HG02623 (cell line): Measurements from ENCODE around the gene PCDH15.

Experiments used
- ATAC-seq: cut with Tn5 transposase; IDR thresholded peaks from one replicate; pipeline ENCODE4 v1.9.1; 2021; ENCODE audit warnings: moderate library complexity; ENCODE audit not compliant: unreplicated experiment

The PCDH15 gene

GRCh38 chr10:54708591-54708990 lies 92.4 kb downstream of the PCDH15 start:
- ATAC-seq = no peak

GRCh38 chr10:54708021-54708420 lies 93.0 kb downstream of the PCDH15 start:
- ATAC-seq = no peak

DNA sequence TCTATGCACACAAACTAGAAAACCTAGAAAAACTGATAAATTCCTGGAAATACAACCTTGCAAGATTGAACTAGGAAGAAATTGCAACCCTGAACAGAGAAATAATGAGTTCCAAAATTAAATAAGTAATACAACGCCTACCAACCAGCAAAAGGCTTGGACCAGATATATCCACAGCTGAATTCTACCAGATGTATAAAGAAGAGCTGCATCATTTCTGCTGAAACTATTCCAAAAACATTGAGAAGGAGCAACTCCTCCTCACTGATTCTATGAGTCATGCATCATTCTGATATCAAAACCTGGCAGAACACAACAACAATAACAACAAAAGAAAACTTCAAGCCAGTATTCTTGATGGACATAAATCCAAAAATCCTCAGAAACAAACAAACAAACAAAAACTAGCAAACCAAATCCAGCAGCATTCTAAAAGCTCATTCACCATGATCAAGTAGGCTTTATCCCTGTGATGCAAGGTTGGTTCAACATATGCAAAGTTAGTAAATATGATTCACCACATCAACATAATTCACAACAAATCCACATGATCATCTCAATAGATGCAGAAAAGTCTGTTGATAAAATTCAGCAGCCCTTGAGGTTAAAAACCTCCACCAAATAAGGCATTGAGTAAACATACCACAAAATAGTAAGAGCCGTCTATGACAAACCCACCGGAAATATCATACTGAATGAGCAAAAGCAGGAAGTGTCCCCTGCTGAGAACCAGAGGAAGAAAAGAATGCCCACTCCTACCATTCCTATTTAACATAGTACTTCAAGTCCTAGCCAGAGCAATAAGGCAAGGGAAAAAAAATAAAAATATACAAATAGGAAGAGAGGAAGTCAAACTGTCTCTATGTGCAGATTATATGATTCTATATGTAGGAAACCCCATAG lies 98.2 kb downstream of the PCDH15 start:
- ATAC-seq = no peak

DNA sequence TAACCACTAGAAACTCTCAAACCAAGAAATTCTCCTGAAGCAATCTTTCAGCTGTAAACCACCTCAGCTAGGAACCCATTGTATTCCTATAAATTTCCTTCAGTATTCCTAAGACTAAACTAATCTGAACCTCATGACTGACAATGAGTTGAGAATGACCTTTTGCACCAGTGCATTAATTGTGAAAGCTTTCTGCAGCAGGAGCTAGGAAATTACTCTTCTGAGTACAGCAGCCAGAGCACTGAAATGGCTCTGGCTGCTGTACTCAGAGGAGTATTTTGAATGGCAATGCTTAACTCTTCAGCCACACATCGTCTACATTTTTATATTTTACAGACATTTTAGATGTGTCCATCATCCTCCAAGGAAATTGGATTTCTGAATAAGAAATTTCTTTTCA lies 109.7 kb downstream of the PCDH15 start:
- no peak for ATAC-seq

- no peak for ATAC-seq
Measured at GRCh38 chr10:54682554-54682953, 118.5 kb downstream of the PCDH15 start.

DNA sequence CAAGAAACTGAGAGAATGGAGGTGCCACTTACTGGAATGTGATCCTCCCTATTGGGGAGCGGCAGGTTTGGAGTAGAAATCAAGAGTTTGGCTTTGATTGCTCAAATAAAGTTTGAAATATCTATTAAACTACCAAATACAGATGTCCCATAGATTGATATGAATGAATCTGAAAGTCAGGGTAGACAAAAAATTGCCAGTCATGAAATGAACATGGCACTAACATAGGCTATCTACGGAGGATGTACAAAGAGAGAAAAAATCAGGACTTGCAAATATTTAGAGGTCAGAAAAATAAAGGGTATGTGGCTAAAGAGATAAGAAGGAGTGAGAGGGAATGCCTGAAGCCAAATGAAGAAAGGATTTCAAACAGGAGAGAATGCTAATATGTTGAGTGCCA lies 119.9 kb downstream of the PCDH15 start:
- no peak for ATAC-seq

- ATAC-seq = no peak
Measured at GRCh38 chr10:54667136-54667535, 133.9 kb downstream of the PCDH15 start.

- no peak for ATAC-seq
Measured at GRCh38 chr10:54666192-54666591, 134.8 kb downstream of the PCDH15 start.

DNA sequence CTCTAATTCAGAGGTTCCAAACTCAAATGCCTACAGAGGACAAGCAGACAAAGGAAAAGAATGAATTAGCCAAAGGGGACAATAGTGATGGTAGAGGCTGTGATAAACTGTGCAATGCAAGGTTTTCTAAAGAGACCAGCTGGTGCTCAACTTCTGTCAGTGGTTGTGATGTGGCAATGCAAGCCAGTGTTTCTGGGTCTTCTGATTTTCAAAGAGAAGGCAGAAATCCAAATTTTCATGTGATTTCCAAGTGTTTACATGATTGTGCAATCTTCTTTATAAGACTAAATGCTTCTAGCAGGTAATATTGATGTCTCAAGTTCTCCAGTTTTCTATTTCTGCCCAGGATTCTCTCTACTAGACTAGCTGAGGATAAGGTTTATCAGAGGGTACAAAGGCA lies 135.9 kb downstream of the PCDH15 start:
- no peak for ATAC-seq

- ATAC-seq = no peak
Measured at GRCh38 chr10:54660397-54660796, 140.6 kb downstream of the PCDH15 start.

DNA sequence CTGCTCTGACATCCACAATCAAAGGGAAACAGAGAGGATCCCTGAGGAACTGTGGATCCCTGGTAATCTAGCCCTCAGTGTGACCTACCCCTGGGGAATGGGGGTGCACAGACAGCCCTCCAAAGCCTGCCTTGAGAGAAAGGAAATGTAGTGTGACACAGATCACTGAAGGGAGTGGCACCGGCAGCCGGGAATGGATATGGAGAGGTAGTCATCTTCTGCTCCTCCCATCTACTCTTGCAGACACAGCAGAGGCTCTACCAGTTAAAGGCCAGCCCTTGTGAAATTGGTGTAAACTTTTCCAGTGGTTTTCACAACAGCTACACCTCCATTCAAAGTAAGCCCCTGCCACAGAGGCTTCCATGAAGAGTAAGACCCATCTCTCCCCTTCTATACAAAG lies 144.4 kb downstream of the PCDH15 start:
- no peak for ATAC-seq

DNA sequence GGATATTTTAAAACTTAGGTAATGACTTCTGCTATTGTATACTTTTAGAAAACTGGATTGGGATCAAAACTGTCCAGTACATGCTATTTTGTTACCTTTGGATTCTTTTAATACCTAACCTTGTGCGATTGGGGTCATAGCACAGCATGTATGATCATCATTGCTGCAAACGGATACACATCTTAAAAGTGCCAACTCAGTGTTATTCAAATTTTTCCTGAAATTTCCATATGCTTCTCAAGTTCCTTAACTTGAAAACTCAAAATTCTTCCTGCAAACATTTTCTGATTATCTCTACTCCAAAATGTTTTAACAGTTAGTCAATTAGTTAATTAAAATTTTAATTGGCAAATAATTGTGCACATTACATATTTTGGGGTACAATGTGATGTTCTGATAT lies 147.5 kb downstream of the PCDH15 start:
- ATAC-seq = no peak

- ATAC-seq = no peak
Measured at GRCh38 chr10:54650547-54650946, 150.5 kb downstream of the PCDH15 start.

GRCh38 chr10:54622017-54622416 lies 179.0 kb downstream of the PCDH15 start:
- no peak for ATAC-seq

- ATAC-seq = no peak
Measured at GRCh38 chr10:54620352-54620751, 180.7 kb downstream of the PCDH15 start.

GRCh38 chr10:54614072-54614471 lies 187.0 kb downstream of the PCDH15 start:
- ATAC-seq = no peak

DNA sequence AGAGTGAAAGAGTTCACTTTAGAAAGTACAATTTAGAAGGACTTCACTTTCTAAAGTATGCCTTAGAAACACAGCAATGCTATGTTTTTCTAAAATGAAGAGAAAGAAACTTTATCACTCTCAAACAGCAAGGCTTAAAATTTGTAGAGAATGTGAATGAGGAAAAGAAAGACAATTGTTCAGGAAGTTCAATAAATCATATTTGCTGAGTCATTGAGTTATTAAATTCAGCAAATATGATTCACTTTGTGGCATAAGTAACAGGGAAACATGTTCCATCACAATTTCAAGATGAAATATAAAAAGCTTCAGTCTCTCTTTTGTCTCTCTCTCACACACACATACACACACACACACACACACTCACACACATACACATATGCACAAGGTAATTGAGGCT lies 187.9 kb downstream of the PCDH15 start:
- ATAC-seq = no peak

DNA sequence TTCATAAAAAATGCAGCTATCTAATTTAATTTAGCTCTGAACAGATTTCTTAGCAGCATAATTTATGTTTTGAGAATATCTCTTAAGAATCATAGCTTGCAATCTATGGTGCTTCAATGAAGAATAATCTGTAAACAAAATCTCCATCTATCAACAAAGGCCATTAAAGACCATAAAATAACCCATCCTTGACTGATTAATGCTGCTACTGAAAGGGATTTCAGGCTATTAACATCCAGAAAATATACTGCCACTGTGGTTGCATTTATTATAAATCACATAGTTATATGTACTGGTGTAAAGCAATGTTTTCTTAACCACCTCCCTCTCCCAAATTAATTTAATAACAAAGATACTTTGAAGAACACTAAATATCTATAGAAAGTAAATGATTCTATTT lies 191.6 kb downstream of the PCDH15 start:
- ATAC-seq = no peak

DNA sequence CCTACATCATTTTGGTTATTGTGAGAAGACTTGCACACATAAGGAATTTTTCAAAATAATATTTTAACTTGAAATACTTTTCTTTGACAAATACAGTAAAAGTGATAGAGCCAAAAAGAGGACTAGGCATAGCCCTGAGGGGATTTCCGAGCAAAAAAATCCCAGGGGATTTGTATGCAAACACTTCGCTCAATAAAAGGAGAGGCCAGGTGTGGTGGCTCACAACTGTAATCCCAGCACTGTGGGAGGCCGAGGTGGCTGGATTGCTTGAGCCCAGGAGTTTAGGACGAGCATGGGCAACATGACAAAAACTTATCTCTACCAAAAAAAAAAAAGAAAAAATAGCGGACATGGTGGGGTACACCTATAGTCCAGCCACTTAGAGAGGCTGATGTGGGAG lies 193.0 kb downstream of the PCDH15 start:
- ATAC-seq = no peak

- ATAC-seq = no peak
Measured at GRCh38 chr10:54594289-54594688, 206.7 kb downstream of the PCDH15 start.

DNA sequence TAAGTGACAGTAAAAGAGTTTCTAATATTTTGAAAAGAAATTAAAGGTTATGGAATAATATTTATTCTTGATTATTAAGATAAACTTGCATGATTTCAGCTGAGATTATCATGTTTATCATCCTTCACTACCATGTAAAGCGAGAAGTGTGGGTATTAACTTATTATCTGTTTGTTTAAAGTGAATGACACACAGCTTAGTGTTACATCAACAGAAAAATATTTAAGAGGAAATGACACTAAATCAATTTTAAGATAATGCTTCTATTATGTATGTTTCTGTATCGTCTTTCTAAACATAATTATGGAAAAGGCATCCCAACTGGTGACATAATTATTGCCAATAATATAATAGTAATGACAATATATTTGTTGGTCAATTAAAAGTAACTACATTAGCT lies 213.1 kb downstream of the PCDH15 start:
- ATAC-seq = no peak

- no peak for ATAC-seq
Measured at GRCh38 chr10:54585572-54585971, 215.5 kb downstream of the PCDH15 start.

DNA sequence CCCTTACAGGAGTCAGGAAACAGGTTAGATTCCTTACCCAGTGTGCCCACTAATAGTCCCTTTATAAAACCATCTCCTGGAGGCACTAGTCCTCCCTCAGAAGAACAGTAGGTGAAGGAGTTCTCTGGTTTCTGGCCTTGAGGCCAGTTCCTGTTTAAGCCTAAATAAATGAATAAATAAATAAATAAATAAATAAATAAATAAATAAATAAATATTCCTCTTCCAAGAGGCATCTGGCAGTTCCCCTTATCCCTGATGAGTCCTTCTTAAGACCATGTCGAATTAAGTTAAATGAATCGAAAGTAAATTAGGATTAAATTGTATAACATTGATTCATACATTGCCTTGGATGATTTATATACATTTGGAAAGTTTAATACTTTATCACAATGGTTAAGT lies 223.3 kb downstream of the PCDH15 start:
- no peak for ATAC-seq
